C4-2B (cell line): Measurements from ENCODE around the gene TMEM18.

Experiments used
- H3K27ac ChIP-seq: fragments of 450-650 bp; 2 replicates; pipeline ENCODE4 v1.5.1; 2017
- CTCF ChIP-seq: fragments of 450-650 bp; conservative IDR thresholded peaks from 2 replicates; pipeline ENCODE4 v1.5.1; 2017; ENCODE audit warnings: mild to moderate bottlenecking
- ZFX ChIP-seq: fragments of 450-650 bp; IDR thresholded peaks from 2 replicates; pipeline ENCODE4 v1.6.1; 2017

Gene TMEM18

GRCh38 chr2:636641-637405 lies 40.4 kb downstream of the TMEM18 start:
- peak overlapping the region; percentile 55 for H3K27ac ChIP-seq
- peak; percentile 87 for TF ChIP-seq CTCF
- no peak for TF ChIP-seq ZFX

- peak overlapping the region; percentile 55 for H3K27ac ChIP-seq
- TF ChIP-seq CTCF, result no peak
- TF ChIP-seq ZFX, result no peak
These were observed 41.3 kb downstream of the TMEM18 start for GRCh38 chr2:635687-636621.

GRCh38 chr2:634636-635388 lies 42.4 kb downstream of the TMEM18 start:
- no peak for TF ChIP-seq CTCF
- no peak for TF ChIP-seq ZFX
- H3K27ac ChIP-seq, result no peak overlapping the region

GRCh38 chr2:634041-634440 lies 43.2 kb downstream of the TMEM18 start:
- no peak overlapping the region for H3K27ac ChIP-seq
- no peak for TF ChIP-seq ZFX
- TF ChIP-seq CTCF, result no peak

GRCh38 chr2:633371-633770 lies 43.8 kb downstream of the TMEM18 start:
- H3K27ac ChIP-seq, result no peak overlapping the region
- no peak for TF ChIP-seq CTCF
- no peak for TF ChIP-seq ZFX

- no peak for TF ChIP-seq ZFX
- no peak for TF ChIP-seq CTCF
- no peak overlapping the region for H3K27ac ChIP-seq
These were observed 44.7 kb downstream of the TMEM18 start for GRCh38 chr2:632471-632870.
